DND-41 (cell line): ENCODE data around the gene REPS2.

Experiments used
- EZH2 ChIP-seq: IDR thresholded peaks from 3 replicates; pipeline ENCODE4 v1.6.1; 2012; ENCODE audit warnings: borderline replicate concordance, low read depth, mild to moderate bottlenecking, moderate library complexity, low read length, inconsistent platforms; ENCODE audit not compliant: severe bottlenecking
- TF ChIP-seq, protein P1 (sequence below): IDR thresholded peaks from 2 replicates; pipeline ENCODE4 v1.5.1; 2012; ENCODE audit warnings: borderline replicate concordance, low read length, moderate library complexity, mild to moderate bottlenecking; ENCODE audit not compliant: poor library complexity, severe bottlenecking; ENCODE audit errors: extremely low read depth

- no peak for TF ChIP-seq EZH2
- TF ChIP-seq, protein P1, sequence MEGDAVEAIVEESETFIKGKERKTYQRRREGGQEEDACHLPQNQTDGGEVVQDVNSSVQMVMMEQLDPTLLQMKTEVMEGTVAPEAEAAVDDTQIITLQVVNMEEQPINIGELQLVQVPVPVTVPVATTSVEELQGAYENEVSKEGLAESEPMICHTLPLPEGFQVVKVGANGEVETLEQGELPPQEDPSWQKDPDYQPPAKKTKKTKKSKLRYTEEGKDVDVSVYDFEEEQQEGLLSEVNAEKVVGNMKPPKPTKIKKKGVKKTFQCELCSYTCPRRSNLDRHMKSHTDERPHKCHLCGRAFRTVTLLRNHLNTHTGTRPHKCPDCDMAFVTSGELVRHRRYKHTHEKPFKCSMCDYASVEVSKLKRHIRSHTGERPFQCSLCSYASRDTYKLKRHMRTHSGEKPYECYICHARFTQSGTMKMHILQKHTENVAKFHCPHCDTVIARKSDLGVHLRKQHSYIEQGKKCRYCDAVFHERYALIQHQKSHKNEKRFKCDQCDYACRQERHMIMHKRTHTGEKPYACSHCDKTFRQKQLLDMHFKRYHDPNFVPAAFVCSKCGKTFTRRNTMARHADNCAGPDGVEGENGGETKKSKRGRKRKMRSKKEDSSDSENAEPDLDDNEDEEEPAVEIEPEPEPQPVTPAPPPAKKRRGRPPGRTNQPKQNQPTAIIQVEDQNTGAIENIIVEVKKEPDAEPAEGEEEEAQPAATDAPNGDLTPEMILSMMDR: no peak
Observed at GRCh38 chrX:17038681-17039161, 92.3 kb downstream of the REPS2 start.
